CD4-positive, alpha-beta T cell (primary cell): ENCODE data around the gene TBC1D22A. TPM values are rescaled to one million over a fixed set of nuclear protein-coding genes. Genes with fewer than 3 reads are reported as not detected.

Experiments
- ATAC-seq: fragments of 200-7000 bp; cut with Tn5 transposase; one replicate; pipeline ENCODE4 v1.10.0; 2022; ENCODE audit warnings: mild to moderate bottlenecking; ENCODE audit not compliant: poor library complexity
- CTCF ChIA-PET: fragments of 350-600 bp; sonication (Branson Sonifier 250); formaldehyde crosslinking; loops from one replicate; lab custom pipeline; 2021; ENCODE audit warnings: antibody characterized with exemption, inconsistent platforms; lab: Charles Lee
- POLR2A ChIA-PET: fragments of 350-600 bp; sonication (Branson Sonifier 250); formaldehyde crosslinking; loops from one replicate; lab custom pipeline; 2021; ENCODE audit warnings: antibody characterized with exemption, inconsistent platforms; lab: Charles Lee
- DNase-seq, 14 experiments: peaks; one replicate each; pipeline ENCODE4 v3.0.0-alpha.2; 2013 to 2020; ENCODE audit warnings: mixed read lengths in 2 of 14
- H3K27ac ChIP-seq, 2 donors: one replicate each; pipeline versions ENCODE4 v1.5.1 to v1.7.0; 2013; ENCODE audit warnings: low read length in 2 of 2, low read depth in 1 of 2, mild to moderate bottlenecking in 1 of 2
- H3K27me3 ChIP-seq, 2 experiments: 1 replicate in 1 of 2; 2 replicates in 1 of 2; pipeline versions ENCODE4 v1.6.1 to v1.7.0; 2013; ENCODE audit warnings: low read length in 2 of 2, control low read depth in 1 of 2, mild to moderate bottlenecking in 1 of 2, moderate library complexity in 1 of 2; ENCODE audit not compliant: insufficient read depth in 2 of 2, control insufficient read depth in 1 of 2
- H3K36me3 ChIP-seq: one replicate; pipeline ENCODE4 v1.6.1; 2013; ENCODE audit warnings: low read length, control low read depth; ENCODE audit not compliant: insufficient read depth
- H3K4me1 ChIP-seq: one replicate; pipeline ENCODE4 v1.6.1; 2013; ENCODE audit warnings: low read length, control low read depth; ENCODE audit not compliant: insufficient read depth
- H3K4me3 ChIP-seq: one replicate; pipeline ENCODE4 v1.5.1; 2013; ENCODE audit warnings: mild to moderate bottlenecking, low read length, moderate library complexity
- H3K9me3 ChIP-seq, 2 experiments: 1 replicate in 1 of 2; 2 replicates in 1 of 2; pipeline versions ENCODE4 v1.6.1 to v1.7.0; 2013; ENCODE audit warnings: low read length in 2 of 2, mild to moderate bottlenecking in 2 of 2, control low read depth in 1 of 2, moderate library complexity in 1 of 2; ENCODE audit not compliant: control insufficient read depth in 1 of 2, insufficient read depth in 1 of 2
- H3K27ac Mint-ChIP-seq: one replicate; pipeline ENCODE4 v1.8.0; 2020; ENCODE audit warnings: mixed read lengths
- H3K27me3 Mint-ChIP-seq: one replicate; pipeline ENCODE4 v1.8.0; 2021; ENCODE audit warnings: mixed read lengths
- H3K36me3 Mint-ChIP-seq: one replicate; pipeline ENCODE4 v1.8.0; 2021; ENCODE audit warnings: low read depth, mixed read lengths
- H3K4me1 Mint-ChIP-seq: one replicate; pipeline ENCODE4 v1.8.0; 2021; ENCODE audit warnings: low read depth, mixed read lengths
- H3K4me3 Mint-ChIP-seq: one replicate; pipeline ENCODE4 v1.8.0; 2020; ENCODE audit warnings: mild to moderate bottlenecking, mixed read lengths
- H3K9me3 Mint-ChIP-seq: one replicate; pipeline ENCODE4 v1.8.0; 2020; ENCODE audit warnings: mixed read lengths
- CTCF ChIP-seq: fragments of 200-600 bp; IDR thresholded peaks from one replicate; pipeline ENCODE4 v1.8.0; 2022; ENCODE audit warnings: antibody characterized with exemption, mild to moderate bottlenecking
- intact Hi-C, 2 experiments: fragments of 100-400 bp; cut with DNase I in 1 of 2; cut with micrococcal nuclease in 1 of 2; formaldehyde crosslinking; loops; one replicate each; pipeline versions ENCODE4 v1.15.1 to v1.9.0; 2023 to 2025; cut with DNase I, micrococcal nuclease
- total RNA-seq, 174 experiments: library from RNA in 2 of 174; stranded (reverse) in 2 of 174; gene quantifications; one replicate each; pipeline ENCODE4 v1.2.3 and lab custom pipeline; 2021 to 2026

The TBC1D22A gene
- total RNA-seq, 2 experiments from 2014 or later = 27.1 to 31.7 TPM

DNA sequence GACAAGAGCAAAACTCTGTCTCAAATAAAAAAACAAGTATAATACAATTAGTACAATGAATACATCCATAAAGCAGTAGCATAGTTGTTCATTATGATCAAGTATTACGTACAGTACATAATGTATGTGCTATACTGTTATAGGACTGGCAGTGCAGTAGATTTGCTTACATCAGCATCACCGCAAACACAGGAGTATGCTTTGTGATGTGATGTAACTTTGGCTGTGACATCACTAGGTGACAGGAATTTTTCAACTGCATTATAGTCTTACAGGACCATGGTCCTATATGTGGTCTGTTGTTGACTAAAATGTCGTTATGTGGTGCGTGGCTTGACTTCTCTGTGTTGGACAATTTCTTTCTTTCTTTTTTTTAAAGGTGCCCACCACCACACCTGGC lies 16.6 kb downstream of the TBC1D22A start:
- no peak for TF ChIP-seq CTCF
- DNase-seq = no peak
- Mint-ChIP-seq H3K9me3 (no peaks in the 10 kb centered on the region), H3K36me3 (peaks cover 16% of the 10 kb centered on the region), H3K4me1 (peaks cover 67% of the 10 kb centered on the region), H3K27me3 (no peaks in the 10 kb centered on the region), H3K4me3 (no peak overlapping the region), H3K27ac (peak overlapping the region; percentile 87)
- intact Hi-C loops = no loop called here
- H3K4me3 ChIP-seq = no peak overlapping the region
- peaks cover 52% of the 10 kb centered on the region for H3K4me1 ChIP-seq
- peaks cover 2% of the 10 kb centered on the region for H3K36me3 ChIP-seq
- no peak for ATAC-seq
- POLR2A ChIA-PET = interaction anchor here (0.6 to 1.5 kb wide), 2 partner anchors 12 to 16 kb away, joined by 3 to 5 read pairs; partner anchors contain the start of gene TBC1D22A
- CTCF ChIA-PET = no interaction called here
- no peak overlapping the region for H3K27ac ChIP-seq
- H3K9me3 ChIP-seq = no peaks in the 10 kb centered on the region
- H3K27me3 ChIP-seq = no peaks in the 10 kb centered on the region

- no peak overlapping the region for H3K4me3 ChIP-seq
- peaks cover 46% of the 10 kb centered on the region for H3K4me1 ChIP-seq
- DNase-seq (no peak), ATAC-seq (no peak)
- TF ChIP-seq CTCF = no peak
- H3K27ac ChIP-seq = no peak overlapping the region
- Mint-ChIP-seq H3K4me3 (no peak overlapping the region), H3K27me3 (no peaks in the 10 kb centered on the region), H3K36me3 (peaks cover 16% of the 10 kb centered on the region), H3K9me3 (no peaks in the 10 kb centered on the region), H3K4me1 (peaks cover 65% of the 10 kb centered on the region), H3K27ac (peak overlapping the region; percentile 49)
- H3K9me3 ChIP-seq = no peaks in the 10 kb centered on the region
- H3K36me3 ChIP-seq = peaks cover 6% of the 10 kb centered on the region
- ChIA-PET CTCF (interaction anchor here (0.9 to 2.1 kb wide), 3 partner anchors 21 to 23 kb away, joined by 3 to 8 read pairs (median 7); no protein-coding TSS in a partner anchor), POLR2A (interaction anchor here (1.5 to 1.8 kb wide), 2 partner anchors 12 to 17 kb away, joined by 5 to 7 read pairs; partner anchors contain the start of gene TBC1D22A)
- intact Hi-C loops = no loop called here
- H3K27me3 ChIP-seq = no peaks in the 10 kb centered on the region
These were observed 17.2 kb downstream of the TBC1D22A start for GRCh38 chr22:46779651-46780050.

DNA sequence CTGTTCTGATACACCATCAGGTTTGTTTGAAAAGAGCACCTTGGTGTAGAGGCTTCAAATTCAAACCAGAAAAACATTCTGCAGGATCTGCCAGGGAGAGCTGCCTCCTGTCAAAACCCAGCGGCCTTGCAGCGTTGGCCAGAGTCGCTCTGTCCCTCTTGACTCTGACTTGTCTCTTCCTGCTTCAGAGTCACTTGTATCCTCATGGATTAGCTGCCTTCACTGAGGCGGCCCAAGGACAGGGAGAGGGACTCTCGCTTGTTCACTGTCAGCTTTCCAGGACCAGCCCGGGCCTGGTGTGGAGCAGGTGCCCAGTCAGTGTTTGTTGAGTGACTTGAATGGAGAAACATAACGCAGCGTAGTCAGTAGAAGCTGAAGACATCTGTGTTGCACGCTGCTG lies 18.0 kb downstream of the TBC1D22A start:
- CTCF ChIA-PET = interaction anchor here (0.9 to 2.1 kb wide), 3 partner anchors 20 to 23 kb away, joined by 3 to 8 read pairs (median 7); no protein-coding TSS in a partner anchor
- H3K4me1 ChIP-seq = peaks cover 41% of the 10 kb centered on the region
- Mint-ChIP-seq H3K27ac (peak overlapping the region; percentile 49), H3K36me3 (peaks cover 16% of the 10 kb centered on the region), H3K27me3 (no peaks in the 10 kb centered on the region), H3K9me3 (no peaks in the 10 kb centered on the region), H3K4me3 (no peak overlapping the region), H3K4me1 (peaks cover 65% of the 10 kb centered on the region)
- no peaks in the 10 kb centered on the region for H3K27me3 ChIP-seq
- peaks cover 9% of the 10 kb centered on the region for H3K36me3 ChIP-seq
- no peaks in the 10 kb centered on the region for H3K9me3 ChIP-seq
- TF ChIP-seq CTCF = no peak
- ATAC-seq (no peak), DNase-seq (no peak)
- POLR2A ChIA-PET = interaction anchor here (1.3 to 1.8 kb wide), 3 partner anchors 11 to 22 kb away, joined by 3 to 7 read pairs (median 5); partner anchors contain the start of gene TBC1D22A
- intact Hi-C loops = no loop called here
- no peak overlapping the region for H3K4me3 ChIP-seq
- no peak overlapping the region for H3K27ac ChIP-seq
